GM19455 (cell line): ENCODE results near the gene HSPA2.
"Not testable (repeated sequence)": the region's sequence is repeated elsewhere in the genome, so short reads cannot be mapped to it uniquely, and the experiment has no call there.

Experiments
- ATAC-seq: cut with Tn5 transposase; IDR thresholded peaks from one replicate; pipeline ENCODE4 v1.9.1; 2021; ENCODE audit not compliant: unreplicated experiment

Gene HSPA2

DNA sequence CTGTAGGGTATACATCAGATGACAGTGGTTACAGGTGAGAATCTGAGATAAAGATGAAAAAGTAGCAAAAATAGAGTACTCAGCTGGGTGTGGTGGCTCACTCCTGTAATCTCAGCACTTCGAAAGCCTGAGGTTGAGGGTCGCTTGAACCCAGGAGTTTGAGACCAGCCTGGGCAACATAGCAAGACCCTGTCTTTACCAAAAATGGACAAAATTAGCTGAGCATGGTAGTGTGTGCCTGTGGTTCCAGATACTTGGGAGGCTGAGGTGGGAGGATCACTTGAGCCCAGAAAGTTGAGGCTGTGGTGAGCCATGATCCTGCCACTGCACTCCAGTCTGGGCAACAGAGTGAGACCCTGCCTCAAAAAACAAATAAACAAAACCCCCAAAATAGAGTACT, 17.7 kb downstream of the HSPA2 start:
- ATAC-seq = not testable (repeated sequence)

DNA sequence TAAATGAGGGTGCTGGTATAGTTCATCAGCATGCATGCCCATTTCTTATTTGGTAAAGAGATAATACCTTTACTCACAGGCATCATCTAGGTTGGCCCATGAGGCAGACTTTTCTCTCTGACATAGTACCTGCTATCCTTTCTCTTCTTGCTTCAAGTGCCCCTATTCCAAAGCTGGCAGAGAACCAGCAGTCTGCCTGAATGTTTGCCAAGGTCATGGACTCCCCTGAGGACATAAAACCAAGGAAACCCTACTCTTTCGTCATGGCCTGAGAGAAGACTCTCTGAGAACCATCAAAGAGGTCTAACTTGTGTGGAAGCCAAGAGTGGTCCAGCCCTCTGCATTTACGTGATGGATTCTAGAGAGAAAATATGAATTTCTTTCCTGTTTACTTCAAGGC, 21.1 kb downstream of the HSPA2 start:
- no peak for ATAC-seq

DNA sequence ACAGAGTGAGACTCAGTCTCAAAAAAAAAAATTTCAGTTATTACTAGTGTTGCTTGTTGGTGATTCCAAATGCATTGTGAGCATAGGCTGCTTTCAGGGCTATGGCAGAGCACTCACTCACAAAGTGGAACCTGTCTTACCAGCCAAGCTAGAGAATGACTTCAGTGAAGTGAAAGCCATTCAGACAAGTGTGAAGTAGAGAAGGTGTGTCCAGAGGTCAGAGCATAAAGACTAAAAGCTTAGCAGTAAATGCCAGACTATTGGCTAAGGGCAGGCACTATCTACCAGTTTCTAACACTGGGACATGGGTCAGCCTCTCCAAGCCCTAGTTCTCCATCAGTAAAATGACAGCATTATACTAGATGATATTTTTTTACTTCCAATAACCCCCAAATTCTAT, 21.9 kb downstream of the HSPA2 start:
- no peak for ATAC-seq

DNA sequence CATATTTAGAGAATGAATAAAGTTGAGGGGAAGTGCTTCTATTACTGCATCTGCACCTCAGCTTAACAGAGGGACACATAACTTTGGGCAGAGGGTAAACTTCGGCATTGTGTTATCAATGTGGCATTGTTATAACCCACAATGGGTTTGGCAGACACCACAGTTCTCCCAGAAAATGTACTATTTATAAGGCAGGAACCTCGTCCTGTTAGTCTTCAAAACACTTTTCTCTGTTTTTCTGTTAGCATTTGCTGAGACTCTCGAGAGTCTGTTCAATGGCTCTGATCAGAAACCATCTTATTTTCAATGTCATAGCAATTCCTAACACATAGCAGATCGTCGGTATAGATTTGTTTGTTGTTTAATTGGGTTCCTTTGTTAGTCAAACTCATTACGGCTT, 23.2 kb downstream of the HSPA2 start:
- no peak for ATAC-seq

DNA sequence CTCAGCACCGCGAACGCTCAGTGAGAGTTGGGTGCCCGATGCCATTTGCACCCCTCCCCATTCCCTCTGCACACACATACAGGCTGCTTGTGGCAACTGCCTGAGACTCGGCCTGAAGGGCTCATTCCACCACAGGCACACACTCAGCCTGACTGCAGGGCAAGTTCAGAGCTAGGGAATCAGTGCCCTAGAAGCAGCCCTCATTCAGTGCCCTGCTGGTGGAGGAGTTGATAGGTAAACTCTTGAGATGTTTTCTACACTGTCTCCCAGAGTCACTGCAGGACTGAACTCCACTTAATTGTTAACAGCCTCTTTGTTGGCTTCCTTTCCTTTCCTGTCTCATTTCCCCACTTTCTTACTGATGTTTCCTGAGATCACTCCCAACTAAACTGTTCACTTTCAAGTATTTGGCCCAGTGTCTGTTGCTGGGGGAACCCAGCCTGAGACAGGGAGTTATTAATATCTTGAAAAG, 26.1 kb downstream of the HSPA2 start:
- no peak for ATAC-seq

DNA sequence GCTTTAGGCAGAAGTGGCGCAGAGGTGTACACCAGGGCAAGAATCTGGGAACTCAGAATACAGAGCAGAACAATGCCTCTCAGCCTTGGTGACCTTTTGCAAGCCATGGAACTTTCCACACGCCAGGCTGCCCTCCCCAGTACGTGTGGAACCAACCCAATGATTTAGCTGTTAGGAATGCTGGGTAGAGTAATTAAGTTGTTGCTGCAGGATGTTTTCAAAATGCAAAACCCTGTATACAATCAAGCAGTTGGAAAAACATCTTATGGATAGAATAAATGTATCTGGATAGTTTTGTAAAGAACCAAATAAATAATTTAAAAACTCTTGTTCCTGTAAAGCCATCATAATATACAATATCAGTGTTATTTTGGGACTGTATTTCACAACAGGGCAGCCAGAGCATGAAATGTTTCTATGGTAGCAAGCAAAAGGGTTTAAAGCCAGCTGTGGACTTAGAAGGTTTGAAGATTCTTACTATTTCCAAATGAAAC, 28.6 kb downstream of the HSPA2 start:
- ATAC-seq = no peak

DNA sequence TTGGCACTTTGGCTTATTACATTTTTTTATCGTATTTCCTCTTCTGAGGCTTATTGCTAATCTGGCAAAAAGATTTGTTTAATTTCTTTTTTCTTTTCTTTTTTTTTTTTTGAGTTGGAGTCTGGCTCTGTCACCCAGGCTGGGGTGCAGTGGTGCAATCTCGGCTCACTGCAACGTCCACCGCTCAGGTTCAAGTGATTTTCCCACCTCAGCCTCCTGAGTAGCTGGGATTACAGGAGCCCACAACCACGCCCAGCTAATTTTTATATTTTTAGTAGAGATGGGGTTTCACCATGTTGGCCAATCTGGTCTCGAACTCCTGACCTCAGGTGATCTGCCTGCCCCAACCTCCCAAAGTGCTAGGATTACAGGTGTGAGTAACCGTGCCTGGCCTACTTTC, 29.1 kb downstream of the HSPA2 start:
- ATAC-seq = not testable (repeated sequence)

DNA sequence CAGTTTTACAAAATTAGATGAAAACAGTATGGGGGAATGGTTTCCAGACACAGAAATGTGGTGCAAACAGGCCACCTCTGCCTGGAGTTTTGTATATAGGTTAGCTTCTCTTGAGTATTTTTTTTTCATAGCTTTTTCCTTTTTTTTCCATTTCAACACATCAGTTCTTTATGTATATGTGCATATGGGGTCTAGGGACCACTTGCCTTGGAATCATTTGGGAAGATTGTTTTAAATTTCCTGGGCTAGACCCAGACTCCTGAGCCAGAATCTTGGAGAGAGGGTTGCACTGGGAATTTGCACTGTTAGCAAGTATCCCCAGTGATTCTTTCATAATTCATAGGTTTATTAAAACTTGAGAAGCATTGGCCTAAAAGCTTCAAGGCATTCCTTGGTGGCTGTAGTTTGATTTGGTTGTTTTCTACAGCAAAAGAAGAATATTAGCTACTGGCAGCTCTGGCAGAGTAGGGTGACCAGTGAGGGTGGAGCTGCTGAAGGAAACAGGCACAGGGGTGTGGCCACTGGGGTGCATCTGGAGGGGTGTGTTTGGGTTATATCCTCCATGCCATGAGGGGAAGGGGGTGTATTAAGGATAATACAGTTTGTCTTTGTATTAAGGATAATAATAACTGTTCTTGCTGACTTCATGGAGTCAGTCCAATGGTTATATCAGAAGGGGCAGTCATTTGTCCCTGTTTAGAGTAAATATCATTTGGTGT, 32.0 kb downstream of the HSPA2 start:
- no peak for ATAC-seq

DNA sequence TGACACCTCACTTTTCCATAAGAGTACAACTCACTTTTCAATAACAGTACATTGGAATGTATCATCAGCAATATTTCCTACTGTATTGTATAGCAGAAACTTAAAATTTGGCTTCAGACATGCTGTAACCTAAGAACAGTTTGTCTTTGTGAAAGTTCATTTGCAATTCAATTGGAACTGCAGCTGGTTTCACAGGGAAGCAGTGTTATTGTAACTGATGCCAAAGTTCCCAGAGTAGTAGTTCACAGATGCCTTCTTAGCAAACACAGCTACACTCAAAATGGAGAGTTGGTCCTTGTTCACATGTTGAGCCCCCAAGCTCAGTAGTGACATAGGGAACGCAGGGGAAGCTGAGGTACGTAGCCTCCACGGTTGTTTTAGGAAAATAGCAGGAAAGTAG, 32.6 kb downstream of the HSPA2 start:
- no peak for ATAC-seq

DNA sequence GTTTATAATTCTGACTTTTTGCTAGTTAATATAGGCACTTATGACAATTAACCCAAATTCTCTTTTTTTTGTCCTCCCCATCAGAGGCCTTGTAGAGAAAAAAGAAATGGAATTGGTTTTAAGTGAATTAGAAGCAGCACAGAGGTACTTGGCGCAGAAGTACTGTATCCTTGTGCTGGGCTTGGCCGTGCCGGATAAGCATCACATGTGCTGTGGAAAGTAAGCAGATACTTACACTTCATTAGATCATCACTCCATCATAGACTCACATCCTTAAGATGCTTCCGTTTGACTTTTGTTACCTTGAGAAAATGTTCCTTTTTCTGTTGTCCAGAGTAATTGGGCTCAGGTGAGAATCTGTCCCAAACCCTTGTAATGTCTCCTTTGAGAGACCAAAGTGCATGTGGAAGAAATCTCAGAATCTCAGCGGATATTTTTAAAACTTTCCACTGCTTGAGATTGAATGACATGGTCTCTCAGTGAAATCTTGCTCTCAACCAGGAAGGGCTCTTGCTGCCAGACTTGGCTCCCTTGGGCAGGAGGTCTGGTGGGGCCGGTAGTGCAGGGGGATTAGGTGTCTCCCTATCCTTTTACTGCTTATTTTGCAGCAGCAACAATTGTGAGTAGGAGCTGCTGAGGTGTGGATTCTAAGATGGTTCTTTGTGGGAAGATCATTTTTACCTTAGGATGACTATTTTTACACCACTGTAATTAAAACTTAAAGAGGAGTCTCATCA, 34.0 kb downstream of the HSPA2 start:
- no peak for ATAC-seq

DNA sequence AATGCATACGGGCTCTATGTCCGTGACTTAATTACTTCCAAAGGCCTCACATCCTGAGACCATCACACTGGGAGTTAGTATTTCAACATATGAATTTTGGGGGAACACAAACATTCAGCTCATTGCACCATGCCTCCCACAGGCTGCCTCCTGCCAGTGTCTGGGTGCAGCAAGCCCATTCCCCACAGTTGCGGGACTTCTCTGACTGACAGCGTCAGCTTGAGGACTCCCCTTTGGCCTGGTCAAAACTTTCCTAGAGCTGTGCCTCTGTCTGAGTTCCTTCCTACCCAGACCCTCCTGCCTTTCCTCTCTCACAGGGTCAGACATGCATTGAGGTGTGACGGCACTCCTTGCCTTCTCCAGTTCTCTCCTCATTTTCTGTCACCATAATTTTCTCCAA, 36.7 kb downstream of the HSPA2 start:
- ATAC-seq = no peak

DNA sequence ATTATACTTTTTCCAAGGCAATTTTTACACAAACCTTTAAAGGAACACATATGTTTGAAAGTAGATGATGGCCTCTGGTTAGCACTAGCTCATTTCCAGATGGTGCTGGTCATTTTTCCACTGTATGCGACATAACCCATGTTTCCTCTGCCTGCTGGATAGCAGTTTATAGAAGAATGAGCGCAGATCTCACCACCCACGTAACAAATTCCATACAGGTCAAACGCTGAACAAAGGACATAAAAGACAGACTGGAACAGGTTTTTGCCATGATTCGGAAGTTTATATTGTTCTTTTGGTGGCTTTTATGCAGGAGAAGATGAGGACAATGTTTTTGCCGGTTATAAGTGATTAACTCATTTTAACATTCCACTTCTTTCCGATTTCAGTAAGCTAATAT, 39.9 kb downstream of the HSPA2 start:
- no peak for ATAC-seq

DNA sequence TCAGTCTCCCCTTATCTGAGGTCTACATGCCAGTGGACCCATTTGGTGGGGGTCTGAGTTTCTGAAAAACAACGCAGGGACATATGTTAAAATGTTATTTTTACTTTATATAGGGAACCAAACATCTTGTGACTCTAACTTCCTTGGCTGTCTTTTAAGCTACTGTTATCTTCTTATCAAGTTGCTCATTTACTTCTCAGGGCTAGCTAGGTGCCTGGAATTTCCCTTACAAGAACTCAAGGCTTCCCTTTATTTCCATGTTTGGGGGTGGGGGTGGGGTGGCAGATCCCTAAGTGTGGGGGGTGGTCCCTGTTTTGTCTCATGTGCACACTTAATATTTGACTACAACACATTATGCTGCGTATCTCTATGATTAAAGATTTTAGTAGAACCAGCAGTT, 40.8 kb downstream of the HSPA2 start:
- ATAC-seq = no peak

DNA sequence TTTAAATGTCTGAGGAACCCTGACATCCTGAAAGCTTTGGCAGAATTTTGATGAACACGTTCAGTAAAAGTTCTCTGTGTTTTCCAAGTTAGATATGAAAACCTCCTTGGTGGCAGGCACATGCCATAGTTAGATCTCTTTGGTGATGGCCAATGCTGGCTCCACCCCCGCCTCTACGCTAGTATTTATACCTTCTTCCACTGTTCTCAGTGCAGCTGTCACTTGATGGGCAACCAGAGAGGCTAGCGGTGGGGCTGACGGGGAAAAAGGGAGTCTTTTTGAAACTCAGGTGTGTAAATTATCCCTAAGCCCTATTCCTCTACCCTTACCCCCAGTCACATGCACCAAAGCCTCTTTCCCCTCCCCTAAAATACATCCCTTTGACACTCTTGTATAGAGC, 41.3 kb downstream of the HSPA2 start:
- no peak for ATAC-seq

DNA sequence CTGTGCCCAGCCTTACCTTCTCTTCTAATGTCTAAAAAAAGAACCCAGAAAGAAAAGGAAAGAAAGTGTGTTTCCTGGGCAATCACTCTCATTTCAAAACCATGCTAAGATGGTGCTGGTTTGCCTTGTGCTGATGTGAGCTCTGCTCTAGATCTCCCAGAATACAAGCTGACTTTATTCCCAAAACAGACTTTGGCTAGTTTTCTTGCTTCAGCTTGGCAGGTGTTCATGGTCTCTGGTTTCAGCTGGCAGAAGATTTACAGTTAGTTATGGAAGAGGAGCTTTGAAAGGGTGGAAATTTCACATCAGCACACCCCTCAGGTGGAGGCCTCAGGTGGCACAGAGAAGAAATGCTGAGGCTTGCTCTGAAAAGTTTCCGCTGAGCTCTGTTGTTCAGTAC, 43.6 kb downstream of the HSPA2 start:
- ATAC-seq = no peak

DNA sequence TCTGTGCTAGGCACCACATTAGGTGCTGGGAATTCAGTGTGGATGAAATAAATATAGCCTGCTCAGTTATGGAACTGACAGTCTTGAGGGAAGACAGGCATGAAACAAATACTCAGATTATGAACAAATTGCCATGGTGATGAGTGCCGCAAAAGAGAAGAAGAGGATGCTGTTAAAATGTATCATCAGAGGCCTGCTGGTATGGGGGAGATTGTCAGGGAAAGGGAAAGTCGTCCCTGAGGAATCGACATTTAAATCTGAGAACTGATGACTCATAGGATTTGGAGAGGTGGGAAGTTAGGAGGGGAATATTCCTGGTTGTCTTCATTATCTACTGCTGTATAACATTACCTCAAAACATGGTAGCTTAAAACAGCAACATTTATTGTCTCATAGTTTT, 51.3 kb downstream of the HSPA2 start:
- no peak for ATAC-seq
